Cerebellar cortex (tissue), 1 donor: ENCODE results near the gene TIAM1.
A peak's percentile ranks its signal among the peaks of the same experiment; 100 is the strongest.

ENCODE experiments used
- DNase-seq: peaks from one replicate; pipeline ENCODE4 v3.0.0-alpha.2; 2015; ENCODE audit warnings: low spot score

Gene TIAM1

GRCh38 chr21:31132574-31133242 is 211.4 kb downstream of the TIAM1 start:
- no peak for DNase-seq

- no peak for DNase-seq
Measured at GRCh38 chr21:31130821-31131220, 213.2 kb downstream of the TIAM1 start.

GRCh38 chr21:31128234-31128633 is 215.8 kb downstream of the TIAM1 start:
- DNase-seq = no peak

GRCh38 chr21:31124010-31124409 is 220.1 kb downstream of the TIAM1 start:
- DNase-seq = peak; percentile 48

- no peak for DNase-seq
Measured at GRCh38 chr21:31119199-31119598, 224.9 kb downstream of the TIAM1 start.

- no peak for DNase-seq
Measured at GRCh38 chr21:31117128-31117916, 226.7 kb downstream of the TIAM1 start.

- DNase-seq = no peak
Measured at GRCh38 chr21:31115249-31115648, 228.8 kb downstream of the TIAM1 start.

GRCh38 chr21:31111093-31111492 is 233.0 kb downstream of the TIAM1 start:
- DNase-seq = peak; percentile 72

GRCh38 chr21:31110430-31110829 is 233.6 kb downstream of the TIAM1 start:
- no peak for DNase-seq

- DNase-seq = no peak
Measured at GRCh38 chr21:31107871-31108270, 236.2 kb downstream of the TIAM1 start.

- DNase-seq = no peak
Measured at GRCh38 chr21:31107176-31107785, 236.8 kb downstream of the TIAM1 start.

- no peak for DNase-seq
Measured at GRCh38 chr21:31103571-31104265, 240.3 kb downstream of the TIAM1 start.

- no peak for DNase-seq
Measured at GRCh38 chr21:31103163-31103562, 240.9 kb downstream of the TIAM1 start.

- DNase-seq = no peak
Measured at GRCh38 chr21:31099122-31099521, 244.9 kb downstream of the TIAM1 start.

- DNase-seq = peak; percentile 80
Measured at GRCh38 chr21:31098576-31099005, 245.5 kb downstream of the TIAM1 start.

GRCh38 chr21:31092832-31093625 is 251.0 kb downstream of the TIAM1 start:
- peak; percentile 42 for DNase-seq

GRCh38 chr21:31090376-31090775 is 253.7 kb downstream of the TIAM1 start:
- no peak for DNase-seq

GRCh38 chr21:31088474-31088751 is 255.6 kb downstream of the TIAM1 start:
- DNase-seq = no peak

- no peak for DNase-seq
Measured at GRCh38 chr21:31087639-31088473, 256.2 kb downstream of the TIAM1 start.

- DNase-seq = no peak
Measured at GRCh38 chr21:31084689-31085088, 259.4 kb downstream of the TIAM1 start.

GRCh38 chr21:31078796-31079195 is 265.3 kb downstream of the TIAM1 start:
- no peak for DNase-seq
